K562 treated with DMSO at 1 percent for 48 hours (cell line): ENCODE data around the gene TIMM17A. TPM values are rescaled to one million over a fixed set of nuclear protein-coding genes. Genes with fewer than 3 reads are reported as not detected.

Source experiments
- total RNA-seq: library from RNA; unstranded; fragments of 300-600 nt; gene quantifications from 2 replicates; pipeline ENCODE4 v1.2.3, GENCODE V29; 2022; ENCODE audit warnings: low replicate concordance; ENCODE audit errors: extremely low read depth

The TIMM17A gene
- total RNA-seq, result not detected in 2 replicates

DNA sequence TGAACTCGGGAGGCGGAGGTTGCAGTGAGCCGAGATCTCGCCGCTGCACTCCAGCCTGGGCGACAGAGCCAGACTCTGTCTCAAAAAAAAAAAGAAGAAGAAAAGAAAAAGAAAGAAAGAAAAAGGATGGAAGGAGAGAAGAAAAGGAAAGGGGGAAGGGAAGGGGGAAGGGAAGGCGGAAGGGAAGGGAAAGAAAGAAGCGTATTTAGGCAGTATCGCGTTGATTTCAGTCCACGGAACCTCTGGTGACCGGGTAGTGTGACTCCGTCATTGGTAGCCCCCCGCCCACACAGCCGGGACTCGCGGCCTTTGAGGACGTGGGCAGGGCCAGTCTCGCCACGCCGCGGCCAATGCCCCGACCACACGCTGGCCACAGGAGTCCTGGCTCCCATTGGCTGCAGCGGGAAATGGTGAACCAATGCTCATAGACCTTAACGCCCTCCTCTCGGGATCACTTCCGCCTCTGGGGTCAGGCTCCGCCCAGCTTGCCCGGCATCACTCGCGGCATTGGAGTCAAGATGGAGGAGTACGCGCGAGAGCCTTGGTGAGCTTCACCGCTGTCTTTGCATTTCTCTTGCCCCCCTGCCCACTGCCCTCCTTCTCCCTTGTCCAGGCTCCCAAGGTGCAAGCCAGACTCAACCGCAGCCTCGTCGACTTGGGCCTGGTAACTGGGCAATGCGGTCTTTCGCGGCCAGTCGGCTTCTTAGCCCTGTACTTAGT lies at the start of gene TIMM17A:
TSS of gene TIMM17A (plus strand) at position 495 of the 720 bp plus-strand sequence. CDS start at position 519, 24 bp downstream.

DNA sequence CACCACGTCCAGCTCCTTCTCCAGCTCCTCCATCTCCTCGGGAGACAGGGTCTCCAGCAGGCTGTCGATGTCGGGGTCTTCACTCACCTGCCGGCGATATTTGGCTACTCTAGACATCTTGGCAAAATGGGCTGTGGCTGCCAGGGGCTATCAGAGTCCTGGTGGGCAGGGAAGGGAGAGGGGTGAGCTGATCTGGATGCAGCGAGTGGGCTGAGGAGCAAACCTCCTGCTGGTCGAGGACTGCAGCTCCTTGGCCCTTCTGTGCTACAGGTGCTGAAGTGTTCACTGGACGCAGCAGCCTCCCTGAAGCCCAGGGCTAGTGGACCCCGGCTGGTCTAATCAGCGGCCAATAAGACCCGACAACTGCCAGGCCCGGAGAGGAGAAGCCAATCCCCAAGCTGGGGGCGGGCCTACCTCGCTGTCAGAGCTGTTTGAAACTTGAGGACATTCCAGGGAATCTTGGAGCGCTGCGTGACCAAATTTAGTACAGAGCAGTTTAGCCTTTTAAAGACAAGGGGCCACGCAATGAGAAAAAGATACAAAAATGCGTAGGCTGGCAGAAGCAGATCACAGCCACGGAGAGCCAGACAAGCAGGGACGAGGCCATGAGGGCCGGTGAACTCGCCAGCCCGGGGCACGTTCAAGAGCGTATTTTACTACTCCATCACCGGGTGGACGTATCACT lies 8.9 kb upstream of the TIMM17A start, which contains the start of gene LMOD1:
TSS of gene LMOD1 (minus strand) at position 325 of the 685 bp plus-strand sequence. CDS start at position 117, 208 bp downstream.

DNA sequence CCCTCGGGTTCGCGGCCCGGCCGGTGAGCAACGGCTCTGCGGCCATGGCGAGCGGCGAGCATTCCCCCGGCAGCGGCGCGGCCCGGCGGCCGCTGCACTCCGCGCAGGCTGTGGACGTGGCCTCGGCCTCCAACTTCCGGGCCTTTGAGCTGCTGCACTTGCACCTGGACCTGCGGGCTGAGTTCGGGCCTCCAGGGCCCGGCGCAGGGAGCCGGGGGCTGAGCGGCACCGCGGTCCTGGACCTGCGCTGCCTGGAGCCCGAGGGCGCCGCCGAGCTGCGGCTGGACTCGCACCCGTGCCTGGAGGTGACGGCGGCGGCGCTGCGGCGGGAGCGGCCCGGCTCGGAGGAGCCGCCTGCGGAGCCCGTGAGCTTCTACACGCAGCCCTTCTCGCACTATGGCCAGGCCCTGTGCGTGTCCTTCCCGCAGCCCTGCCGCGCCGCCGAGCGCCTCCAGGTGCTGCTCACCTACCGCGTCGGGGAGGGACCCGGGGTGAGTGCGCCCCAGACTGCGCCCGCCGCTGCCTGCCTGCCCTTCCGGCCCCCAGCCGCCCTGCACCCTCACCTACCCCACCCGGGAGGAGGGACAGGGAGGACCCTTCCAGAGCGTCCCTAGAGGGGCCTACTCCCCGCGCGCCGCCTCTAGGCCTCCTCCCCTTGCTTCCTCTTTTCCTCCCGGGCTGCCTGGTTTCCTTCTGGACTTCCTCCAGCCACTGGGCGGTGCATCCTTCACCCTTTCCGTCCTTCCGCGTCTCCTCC lies 27.5 kb downstream of the TIMM17A start, which contains the start of gene RNPEP:
TSS of gene RNPEP (plus strand) at position 26 of the 757 bp plus-strand sequence. CDS start at position 45, 19 bp downstream.

DNA sequence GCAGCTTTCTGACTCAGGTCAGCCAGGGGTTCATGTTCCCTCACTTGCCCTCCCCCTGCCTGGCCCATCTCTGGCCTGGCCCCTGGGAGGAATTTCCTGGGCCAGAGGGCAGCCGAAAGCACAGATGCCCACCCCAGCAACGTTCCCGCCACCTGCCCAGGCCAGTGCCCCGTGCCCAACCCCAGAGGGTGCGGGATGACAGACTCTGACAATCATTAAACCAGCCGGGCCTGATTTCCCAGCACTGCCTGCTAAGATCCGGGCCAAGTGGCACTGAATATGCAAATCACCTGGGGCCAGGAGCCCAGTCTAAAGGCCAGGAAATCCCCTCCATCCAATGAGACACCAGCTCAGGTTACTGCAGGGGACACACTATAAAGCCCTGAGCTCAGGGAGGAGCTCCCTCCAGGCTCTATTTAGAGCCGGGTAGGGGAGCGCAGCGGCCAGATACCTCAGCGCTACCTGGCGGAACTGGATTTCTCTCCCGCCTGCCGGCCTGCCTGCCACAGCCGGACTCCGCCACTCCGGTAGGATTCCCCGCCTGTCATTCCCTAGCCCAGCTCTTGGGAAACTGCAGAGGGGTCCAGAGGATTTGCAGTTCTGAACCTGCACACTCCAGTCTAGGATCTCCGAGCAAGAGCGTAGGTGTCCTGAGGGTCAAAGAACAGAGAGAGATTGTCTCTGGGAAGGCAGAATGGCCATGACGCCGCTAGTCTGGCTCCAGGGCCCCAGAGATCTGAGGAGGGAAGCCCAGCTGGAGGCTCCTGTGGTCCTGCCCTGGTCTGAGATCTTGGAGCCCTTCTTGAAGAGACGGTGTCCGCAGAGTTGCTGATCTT lies 55.1 kb downstream of the TIMM17A start, which contains the start of gene ELF3:
TSS of gene ELF3 (plus strand) at position 408 of the 836 bp plus-strand sequence. CDS start 550 bp downstream, outside the sequence.

Other genes starting within 250 kb of the TIMM17A start
- 89.3 TPM in 1 of 2 replicates, not detected in the other for gene IPO9, start 126.3 kb upstream of the TIMM17A start, total RNA-seq
- gene SHISA4, start 66.6 kb upstream of the TIMM17A start, total RNA-seq, result not detected in 2 replicates
- not detected in 2 replicates for gene LMOD1, start 9.0 kb upstream of the TIMM17A start, total RNA-seq
- not detected in 2 replicates for gene RNPEP, start 27.1 kb downstream of the TIMM17A start, total RNA-seq
- not detected in 2 replicates for gene ELF3, start 55.1 kb downstream of the TIMM17A start, total RNA-seq
- gene GPR37L1, start 167.4 kb downstream of the TIMM17A start, total RNA-seq, result not detected in 2 replicates
- not detected in 2 replicates for gene ARL8A, start 189.2 kb downstream of the TIMM17A start, total RNA-seq
- not detected in 2 replicates for gene PTPN7, start 205.1 kb downstream of the TIMM17A start, total RNA-seq
- not detected in 2 replicates for gene LGR6, start 238.3 kb downstream of the TIMM17A start, total RNA-seq